Transverse colon (tissue), 4 donors: ENCODE measurements around the gene APOC3. TPM values are rescaled to one million over a fixed set of nuclear protein-coding genes. Genes with fewer than 3 reads are reported as not detected.

ENCODE experiments used
- DNase-seq: peaks from one replicate; pipeline ENCODE4 v3.0.0-alpha.2; 2019
- H3K27ac ChIP-seq, 4 donors: fragments of 200-600 bp; sonication (generic); 2 replicates each; pipeline ENCODE4 v1.5.1; 2016 to 2018; ENCODE audit warnings: inconsistent platforms in 4 of 4
- H3K27me3 ChIP-seq: fragments of 200-600 bp; sonication (generic); 2 replicates; pipeline ENCODE4 v1.5.1; 2017; ENCODE audit warnings: inconsistent platforms
- H3K36me3 ChIP-seq, 4 donors: fragments of 200-600 bp; sonication (generic); 2 replicates each; pipeline ENCODE4 v1.5.1; 2017 to 2019; ENCODE audit warnings: inconsistent platforms in 4 of 4
- H3K4me1 ChIP-seq, 4 donors: fragments of 200-600 bp; sonication (generic); 2 replicates each; pipeline ENCODE4 v1.5.1; 2017 to 2020; ENCODE audit warnings: inconsistent platforms in 4 of 4
- H3K4me3 ChIP-seq, 4 donors: fragments of 200-600 bp; sonication (generic); 1 replicate in 1 of 4; 2 replicates in 3 of 4; pipeline versions ENCODE4 v1.5.1 to v1.6.1; 2017 to 2019; ENCODE audit warnings: inconsistent platforms in 4 of 4
- H3K9me3 ChIP-seq, 2 donors: fragments of 200-600 bp; sonication (generic); 2 replicates each; pipeline ENCODE4 v1.5.1; 2017 to 2019; ENCODE audit warnings: inconsistent platforms in 2 of 2
- CTCF ChIP-seq, 5 experiments: fragments of 200-600 bp in 3 of 5; fragments of 450-650 bp in 2 of 5; sonication (generic) in 3 of 5; IDR thresholded peaks; 1 replicate in 2 of 5; 2 replicates in 3 of 5; pipeline ENCODE4 v1.5.1; 2016 to 2017; ENCODE audit warnings: antibody characterized with exemption in 5 of 5, inconsistent platforms in 3 of 5, mild to moderate bottlenecking in 2 of 5, moderate library complexity in 1 of 5
- EP300 ChIP-seq: sonication (generic); formaldehyde crosslinking; IDR thresholded peaks from one replicate; pipeline ENCODE4 v1.6.1; 2017; ENCODE audit warnings: antibody characterized with exemption, low read depth
- POLR2A ChIP-seq: fragments of 450-650 bp; IDR thresholded peaks from one replicate; pipeline ENCODE4 v1.6.1; 2016; ENCODE audit warnings: antibody characterized with exemption, mild to moderate bottlenecking, moderate library complexity
- POLR2AphosphoS5 ChIP-seq, 3 donors: sonication (generic); formaldehyde crosslinking; IDR thresholded peaks; one replicate each; pipeline ENCODE4 v1.6.1; 2016; ENCODE audit warnings: antibody characterized with exemption in 3 of 3
- WGBS, 2 donors: methylation state at CpG; one replicate each; pipeline ENCODE4 v1.1.5; 2018; ENCODE audit warnings: low coverage in 1 of 2; 5-methylcytosine and 5-hydroxymethylcytosine counted together
- in situ Hi-C, 4 donors: fragments of 200-750 bp; cut with MboI; loops; one replicate each; pipeline versions ENCODE4 v1.15.0 to v1.15.1; 2017; ENCODE audit warnings: low sequenced_read_pairs in 3 of 4, low pct_ligation_motif_present in 1 of 4, low pct_unique_long_range_greater_than_20kb in 1 of 4
- intact Hi-C: fragments of 100-400 bp; cut with DNase I; formaldehyde crosslinking; loops from one replicate; pipeline ENCODE4 v1.15.1; 2023; ENCODE audit warnings: low total_unique reads
- total RNA-seq, 4 donors: library from RNA; depleted of rRNA; stranded (reverse); fragments of >200 nt; gene quantifications; one replicate each; pipeline ENCODE4 v1.1.0, GENCODE V29; 2016

Gene APOC3
- total RNA-seq, 4 donors from 2014 or later, result 3.0 to 5.3 TPM; not detected in 2

GRCh38 chr11:116853461-116854073, 23.9 kb downstream of the APOC3 start:
- in situ Hi-C loops, result no loop called here
- WGBS, 2 donors, result 17 to 28% methylated on average over 1 to 6 of the region's 6 CpGs
- peaks cover 0 to 19% (median 4%) of the 10 kb centered on the region in 4 donors for H3K36me3 ChIP-seq
- no peaks in the 10 kb centered on the region for H3K27me3 ChIP-seq
- H3K4me1 ChIP-seq, result peaks cover 14 to 41% (median 33%) of the 10 kb centered on the region in 4 donors
- no peak overlapping the region for H3K4me3 ChIP-seq
- TF ChIP-seq CTCF (IDR thresholded peaks at IDR 0.05), result no peak
- no peak for TF ChIP-seq POLR2A
- peak in 1 of 3 donors; percentile 13 for TF ChIP-seq POLR2AphosphoS5 (IDR thresholded peaks at IDR 0.05)
- no peak for TF ChIP-seq EP300
- intact Hi-C loops, result no loop called here
- peak; percentile 48 for DNase-seq
- H3K27ac ChIP-seq, result peak overlapping the region; percentile 65 to 75 (median 69)
- no peaks in the 10 kb centered on the region for H3K9me3 ChIP-seq

GRCh38 chr11:116855413-116855812, 25.7 kb downstream of the APOC3 start:
- intact Hi-C loops, result no loop called here
- no peak for DNase-seq
- 93 to 96% methylated on average over 7 of the region's 7 CpGs for WGBS, 2 donors
- TF ChIP-seq POLR2AphosphoS5 (IDR thresholded peaks at IDR 0.05), result no peak
- no peak for TF ChIP-seq EP300
- no peak for TF ChIP-seq POLR2A
- no peak for TF ChIP-seq CTCF (IDR thresholded peaks at IDR 0.05)
- H3K4me3 ChIP-seq, result no peak overlapping the region
- H3K4me1 ChIP-seq, result peaks cover 14 to 41% (median 33%) of the 10 kb centered on the region in 4 donors
- no peaks in the 10 kb centered on the region for H3K9me3 ChIP-seq
- no peaks in the 10 kb centered on the region for H3K27me3 ChIP-seq
- in situ Hi-C loops, result no loop called here
- peaks cover 0 to 18% (median 2%) of the 10 kb centered on the region in 4 donors for H3K36me3 ChIP-seq
- H3K27ac ChIP-seq, result no peak overlapping the region

GRCh38 chr11:116856423-116856822, 26.7 kb downstream of the APOC3 start:
- in situ Hi-C loops, result no loop called here
- no peak overlapping the region for H3K27ac ChIP-seq
- H3K36me3 ChIP-seq, result peaks cover 0 to 23% (median 7%) of the 10 kb centered on the region in 4 donors
- no peaks in the 10 kb centered on the region for H3K9me3 ChIP-seq
- no peak for DNase-seq
- H3K4me3 ChIP-seq, result no peak overlapping the region
- no peaks in the 10 kb centered on the region for H3K27me3 ChIP-seq
- intact Hi-C loops, result no loop called here
- H3K4me1 ChIP-seq, result peaks cover 10 to 33% (median 29%) of the 10 kb centered on the region in 4 donors
- TF ChIP-seq POLR2A, result no peak
- no peak for TF ChIP-seq CTCF (IDR thresholded peaks at IDR 0.05)
- no peak for TF ChIP-seq POLR2AphosphoS5 (IDR thresholded peaks at IDR 0.05)
- TF ChIP-seq EP300, result no peak
- 93 to 94% methylated on average over 3 to 5 of the region's 5 CpGs for WGBS, 2 donors

GRCh38 chr11:116857316-116857715, 27.6 kb downstream of the APOC3 start:
- whole genome bisulfite sequencing, 2 donors, result 88 to 100% methylated on average over 2 of the region's 2 CpGs
- TF ChIP-seq POLR2A, result no peak
- no peak for TF ChIP-seq POLR2AphosphoS5 (IDR thresholded peaks at IDR 0.05)
- TF ChIP-seq EP300, result no peak
- TF ChIP-seq CTCF (IDR thresholded peaks at IDR 0.05), result no peak
- peaks cover 0 to 27% (median 12%) of the 10 kb centered on the region in 4 donors for H3K36me3 ChIP-seq
- H3K27ac ChIP-seq, result no peak overlapping the region
- intact Hi-C loops, result no loop called here
- H3K4me1 ChIP-seq, result peaks cover 3 to 24% (median 22%) of the 10 kb centered on the region in 4 donors
- in situ Hi-C loops, result no loop called here
- H3K4me3 ChIP-seq, result no peak overlapping the region
- no peak for DNase-seq
- H3K27me3 ChIP-seq, result no peaks in the 10 kb centered on the region
- H3K9me3 ChIP-seq, result no peaks in the 10 kb centered on the region
